A549 treated with Hydrocortisone at 1 μM for 4 hours (cell line): Measurements from ENCODE around the gene DNAJC15. TPM values are rescaled to one million over a fixed set of nuclear protein-coding genes. Genes with fewer than 3 reads are reported as not detected.

Source experiments
- total RNA-seq: library from RNA; stranded (reverse); fragments of 200-300 nt; extraction: Qiagen RNA extraction; gene quantifications from 5 replicates; pipeline ENCODE4 v1.2.3, GENCODE V29; 2022

DNAJC15 gene
- total RNA-seq: 0.14 to 0.47 TPM (median 0.18 TPM) in 5 replicates

GRCh38 chr13:43023289-43023963, at the start of gene DNAJC15:
Gene DNAJC15, plus strand, starts transcription at chr13:43023586. Its CDS starts 41 bp downstream, at chr13:43023627.

GRCh38 chr13:42991898-42992763, 31.3 kb upstream of the DNAJC15 start, which contains the start of gene EPSTI1:
Gene EPSTI1, minus strand, starts transcription at chr13:42992241. Its CDS starts 76 bp downstream, at chr13:42992165.

Other genes with a start within 250 kb of the DNAJC15 start
- not detected in 5 replicates for gene FAM216B, start 242.0 kb upstream of the DNAJC15 start, total RNA-seq
- 0.25 to 0.85 TPM (median 0.32 TPM) in 5 replicates for gene EPSTI1, start 31.3 kb upstream of the DNAJC15 start, total RNA-seq